Fibroblast of villous mesenchyme (primary cell): ENCODE data around the gene WDR37. TPM values are rescaled to one million over a fixed set of nuclear protein-coding genes. Genes with fewer than 3 reads are reported as not detected.

Experiments
- DNase-seq: peaks from one replicate; pipeline ENCODE4 v3.0.0-alpha.2; 2010; ENCODE audit warnings: low read depth
- H3K4me3 ChIP-seq: 2 replicates; pipeline ENCODE4 v1.5.1; 2011; ENCODE audit warnings: low read depth, mild to moderate bottlenecking, low read length
- total RNA-seq: library from RNA; depleted of rRNA; stranded (reverse); fragments of >200 nt; gene quantifications from 2 replicates; pipeline ENCODE4 v1.2.3, GENCODE V29; 2012
- TF ChIP-seq, protein P1 (sequence below): IDR thresholded peaks from 2 replicates; pipeline ENCODE4 v1.5.1; 2012; ENCODE audit warnings: low read depth, mild to moderate bottlenecking, low read length; ENCODE audit not compliant: insufficient read depth

The WDR37 gene
- total RNA-seq, 1 donor, result 27.2 TPM

DNA sequence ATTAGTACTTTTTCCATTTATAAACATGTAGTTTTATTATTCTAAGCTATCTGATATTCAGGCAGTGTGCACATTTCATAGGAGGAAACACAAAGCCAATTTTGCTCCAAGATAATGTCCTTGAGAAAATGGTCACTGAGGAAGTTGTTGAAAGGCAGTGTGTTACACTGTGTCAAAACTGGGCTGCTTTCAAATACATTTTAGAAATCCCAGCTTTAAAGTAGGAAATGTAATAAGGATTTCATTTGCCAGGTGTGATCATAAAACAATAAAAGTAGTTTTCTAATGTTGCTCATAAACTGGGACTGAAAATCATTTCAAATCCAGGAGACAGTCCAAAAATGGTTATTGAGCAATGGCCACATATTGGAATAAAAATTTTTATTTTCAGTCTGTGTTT lies 80.1 kb downstream of the WDR37 start:
- no peak overlapping the region for H3K4me3 ChIP-seq
- TF ChIP-seq, protein P1, sequence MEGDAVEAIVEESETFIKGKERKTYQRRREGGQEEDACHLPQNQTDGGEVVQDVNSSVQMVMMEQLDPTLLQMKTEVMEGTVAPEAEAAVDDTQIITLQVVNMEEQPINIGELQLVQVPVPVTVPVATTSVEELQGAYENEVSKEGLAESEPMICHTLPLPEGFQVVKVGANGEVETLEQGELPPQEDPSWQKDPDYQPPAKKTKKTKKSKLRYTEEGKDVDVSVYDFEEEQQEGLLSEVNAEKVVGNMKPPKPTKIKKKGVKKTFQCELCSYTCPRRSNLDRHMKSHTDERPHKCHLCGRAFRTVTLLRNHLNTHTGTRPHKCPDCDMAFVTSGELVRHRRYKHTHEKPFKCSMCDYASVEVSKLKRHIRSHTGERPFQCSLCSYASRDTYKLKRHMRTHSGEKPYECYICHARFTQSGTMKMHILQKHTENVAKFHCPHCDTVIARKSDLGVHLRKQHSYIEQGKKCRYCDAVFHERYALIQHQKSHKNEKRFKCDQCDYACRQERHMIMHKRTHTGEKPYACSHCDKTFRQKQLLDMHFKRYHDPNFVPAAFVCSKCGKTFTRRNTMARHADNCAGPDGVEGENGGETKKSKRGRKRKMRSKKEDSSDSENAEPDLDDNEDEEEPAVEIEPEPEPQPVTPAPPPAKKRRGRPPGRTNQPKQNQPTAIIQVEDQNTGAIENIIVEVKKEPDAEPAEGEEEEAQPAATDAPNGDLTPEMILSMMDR, result no peak
- no peak for DNase-seq

DNA sequence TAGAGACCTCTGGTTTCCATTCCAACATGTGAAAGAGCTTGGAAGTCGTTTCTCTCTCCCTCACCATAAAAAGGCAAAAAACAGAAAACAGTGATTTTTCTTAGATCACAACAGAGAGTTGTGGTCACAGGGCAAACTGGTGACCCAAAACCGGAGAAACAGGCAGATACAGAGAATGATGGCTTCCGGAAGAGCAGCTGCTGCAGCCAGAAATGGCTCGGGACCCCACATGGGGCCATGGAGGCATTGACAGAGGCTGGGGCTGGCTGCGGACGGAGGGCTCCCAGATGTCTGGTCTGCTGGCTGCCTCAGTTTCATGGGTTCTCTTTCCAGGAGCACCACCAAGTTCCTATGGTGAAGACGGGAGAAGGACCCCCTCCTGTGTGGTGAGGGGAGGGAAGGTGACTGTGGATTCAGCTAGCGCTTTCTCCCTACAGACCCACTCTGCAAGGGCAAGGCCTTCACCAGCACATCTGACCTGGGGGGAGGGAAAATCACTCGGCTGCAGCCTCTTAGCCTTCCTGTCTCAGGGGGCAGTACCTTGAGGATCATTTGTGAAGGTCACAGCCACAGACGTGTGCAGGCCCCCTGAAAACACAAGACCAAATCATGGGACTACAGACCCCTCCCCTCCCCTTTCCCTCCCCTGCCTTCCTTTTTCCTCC lies 81.4 kb downstream of the WDR37 start:
- TF ChIP-seq, protein P1, result no peak
- no peak for DNase-seq

DNA sequence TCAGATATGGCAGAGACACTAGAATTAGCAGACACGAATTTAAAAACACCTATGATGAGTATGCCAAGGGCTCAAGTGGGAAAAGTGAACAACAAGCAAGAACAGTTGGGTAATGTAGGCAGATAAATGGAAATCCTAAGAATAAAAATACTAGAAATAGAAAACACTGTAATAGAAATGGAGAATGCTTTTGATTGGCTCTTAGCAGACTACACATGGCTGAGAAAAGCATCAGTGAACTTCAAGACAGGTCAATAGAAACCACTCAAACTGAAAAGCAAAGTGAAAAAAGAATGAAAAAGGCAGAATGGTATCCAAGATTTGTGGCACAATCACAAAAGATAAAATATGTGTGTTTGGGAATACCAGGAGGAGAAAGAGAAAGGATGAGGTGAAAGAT lies 82.3 kb downstream of the WDR37 start:
- no peak overlapping the region for H3K4me3 ChIP-seq
- TF ChIP-seq, protein P1, result no peak
- DNase-seq, result no peak

More for the DNA sequence above, 81.4 kb downstream of the WDR37 start:
- H3K4me3 ChIP-seq, result no peak overlapping the region

DNA sequence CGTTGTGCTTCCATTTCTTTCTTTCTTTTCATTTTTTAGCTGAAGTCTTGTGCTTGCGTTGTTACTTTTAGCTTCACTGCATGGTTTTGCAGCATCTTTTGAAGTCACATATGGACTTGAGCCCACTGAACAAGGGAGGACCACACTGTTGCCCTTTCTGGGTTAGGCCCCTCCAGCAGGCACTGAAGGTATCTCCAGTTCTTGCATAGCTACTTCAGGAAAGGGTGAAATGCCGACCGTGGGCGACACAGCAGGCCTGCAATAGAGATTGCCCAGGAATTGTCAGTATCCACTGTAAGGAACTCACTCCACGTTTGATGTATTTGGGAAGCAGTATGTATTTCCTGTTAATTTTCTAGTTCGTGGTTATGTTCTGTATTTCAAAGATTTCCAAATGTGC lies 85.1 kb downstream of the WDR37 start:
- no peak for DNase-seq
- H3K4me3 ChIP-seq, result no peak overlapping the region
- TF ChIP-seq, protein P1, result no peak

DNA sequence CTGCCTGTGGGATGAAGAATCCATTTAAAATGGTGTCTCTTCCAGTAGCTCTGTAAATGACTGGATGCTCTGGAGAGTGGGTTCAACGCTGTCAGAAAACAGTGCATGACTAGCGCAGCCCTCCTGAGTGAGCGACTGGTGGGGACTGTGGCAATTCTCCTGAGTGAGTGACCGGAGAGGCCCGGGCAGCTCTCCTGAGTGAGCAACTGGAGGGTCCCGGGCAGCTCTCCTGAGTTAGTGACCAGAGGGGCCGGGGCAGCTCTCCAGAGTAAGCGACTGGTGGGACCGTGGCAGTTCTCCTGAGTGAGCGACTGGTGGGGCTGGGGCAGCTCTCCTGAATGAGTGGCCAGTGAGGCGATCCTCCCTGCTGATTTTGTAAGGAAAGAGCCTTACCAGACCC lies 85.5 kb downstream of the WDR37 start:
- H3K4me3 ChIP-seq, result no peak overlapping the region
- TF ChIP-seq, protein P1, result no peak
- DNase-seq, result no peak

DNA sequence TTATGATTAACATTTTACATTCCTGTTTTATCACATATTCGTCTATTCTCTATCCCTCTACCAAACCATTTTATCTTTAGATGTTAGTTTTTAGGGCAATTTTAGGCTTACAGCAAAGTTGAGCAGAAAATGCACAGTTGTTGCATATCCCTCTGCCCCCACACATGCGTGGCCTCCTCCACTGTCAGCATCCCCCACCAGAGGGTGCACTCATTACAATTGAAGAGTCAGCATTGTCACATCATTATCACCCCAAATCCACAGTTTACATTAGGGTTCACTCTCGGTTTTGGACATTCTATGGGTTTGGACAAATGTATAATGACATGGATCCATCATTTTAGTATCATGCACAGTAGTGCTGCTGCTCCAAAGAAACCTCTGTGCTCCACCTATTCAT lies 86.4 kb downstream of the WDR37 start:
- DNase-seq, result no peak
- no peak overlapping the region for H3K4me3 ChIP-seq
- TF ChIP-seq, protein P1, result peak; percentile 34

DNA sequence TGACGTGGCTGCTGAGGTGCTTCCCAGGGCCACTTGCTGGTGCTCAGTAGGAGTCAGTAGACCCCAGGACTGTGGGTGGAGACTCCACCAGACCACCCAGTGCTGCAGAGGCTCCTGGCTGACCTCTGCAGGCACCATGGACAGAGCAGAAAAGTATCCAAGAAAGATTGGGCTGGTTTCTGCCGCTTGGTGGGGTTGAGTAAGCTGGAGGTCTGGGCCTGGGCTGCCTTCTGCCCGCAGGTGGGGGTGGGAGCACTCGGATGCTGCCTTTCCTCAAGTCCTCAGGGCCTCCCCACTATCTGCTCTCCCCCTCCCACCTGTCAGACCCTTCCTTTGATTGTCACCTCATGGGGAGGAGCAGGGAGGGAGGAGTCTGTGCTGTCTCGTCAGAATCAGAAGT lies 91.6 kb downstream of the WDR37 start:
- no peak for DNase-seq
- no peak overlapping the region for H3K4me3 ChIP-seq
- TF ChIP-seq, protein P1, result no peak
